Measurements from ENCODE around the gene SPARCL1. TPM values are rescaled to one million over a fixed set of nuclear protein-coding genes. Genes with fewer than 3 reads are reported as not detected.

SPARCL1 gene
- total and polyA plus RNA-seq, 11 donors, result 163 to 829 (median 250) TPM

DNA sequence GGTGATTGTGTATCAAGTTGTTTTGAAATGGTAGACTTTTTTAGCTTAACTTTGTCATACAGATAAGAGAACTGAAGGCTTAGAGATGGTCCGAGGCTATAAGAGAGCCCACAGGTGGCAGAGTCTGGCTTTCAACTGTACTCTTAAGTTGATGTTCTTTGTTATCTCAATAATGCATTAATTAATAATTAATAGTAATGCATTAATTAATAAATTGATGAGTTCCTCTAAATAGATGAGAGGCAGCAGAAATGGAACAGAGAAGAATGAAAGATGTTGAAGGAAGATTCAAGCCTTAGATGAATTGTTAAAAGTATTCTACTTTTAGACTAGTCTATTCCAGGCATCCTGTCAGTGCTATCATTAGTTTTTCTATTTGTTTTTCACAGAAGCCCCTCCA, 84.4 kb downstream of the SPARCL1 start:
- no peak overlapping the region for H3K27ac ChIP-seq
- no peak overlapping the region for H3K4me3 ChIP-seq
- DNase-seq, result no peak
- no peak for TF ChIP-seq POLR2A (IDR thresholded peaks at IDR 0.05)
- TF ChIP-seq, protein P1, sequence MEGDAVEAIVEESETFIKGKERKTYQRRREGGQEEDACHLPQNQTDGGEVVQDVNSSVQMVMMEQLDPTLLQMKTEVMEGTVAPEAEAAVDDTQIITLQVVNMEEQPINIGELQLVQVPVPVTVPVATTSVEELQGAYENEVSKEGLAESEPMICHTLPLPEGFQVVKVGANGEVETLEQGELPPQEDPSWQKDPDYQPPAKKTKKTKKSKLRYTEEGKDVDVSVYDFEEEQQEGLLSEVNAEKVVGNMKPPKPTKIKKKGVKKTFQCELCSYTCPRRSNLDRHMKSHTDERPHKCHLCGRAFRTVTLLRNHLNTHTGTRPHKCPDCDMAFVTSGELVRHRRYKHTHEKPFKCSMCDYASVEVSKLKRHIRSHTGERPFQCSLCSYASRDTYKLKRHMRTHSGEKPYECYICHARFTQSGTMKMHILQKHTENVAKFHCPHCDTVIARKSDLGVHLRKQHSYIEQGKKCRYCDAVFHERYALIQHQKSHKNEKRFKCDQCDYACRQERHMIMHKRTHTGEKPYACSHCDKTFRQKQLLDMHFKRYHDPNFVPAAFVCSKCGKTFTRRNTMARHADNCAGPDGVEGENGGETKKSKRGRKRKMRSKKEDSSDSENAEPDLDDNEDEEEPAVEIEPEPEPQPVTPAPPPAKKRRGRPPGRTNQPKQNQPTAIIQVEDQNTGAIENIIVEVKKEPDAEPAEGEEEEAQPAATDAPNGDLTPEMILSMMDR (IDR thresholded peaks at IDR 0.05), result no peak
- H3K36me3 ChIP-seq, result peaks cover 2 to 91% (median 69%) of the 10 kb centered on the region in 9 donors
- H3K27me3 ChIP-seq, result no peaks in the 10 kb centered on the region
- intact Hi-C loops (cut with DNase I), result no loop called here
- WGBS, 4 donors, result 93 to 97% (median 94%) methylated on average over 1 of the region's 1 CpG
- H3K4me1 ChIP-seq, result no peaks in the 10 kb centered on the region
- no peaks in the 10 kb centered on the region for H3K9me3 ChIP-seq
- ATAC-seq, result no peak

- intact Hi-C loops (cut with DNase I), result no loop called here
- WGBS, 4 donors, result 91 to 96% (median 93%) methylated on average over 3 of the region's 3 CpGs
- H3K4me1 ChIP-seq, result no peaks in the 10 kb centered on the region
- no peaks in the 10 kb centered on the region for H3K27me3 ChIP-seq
- no peak for ATAC-seq
- H3K36me3 ChIP-seq, result peaks cover 2 to 94% (median 79%) of the 10 kb centered on the region in 9 donors
- no peak overlapping the region for H3K27ac ChIP-seq
- DNase-seq, result no peak
- H3K9me3 ChIP-seq, result no peaks in the 10 kb centered on the region
- H3K4me3 ChIP-seq, result no peak overlapping the region
- no peak for TF ChIP-seq POLR2A (IDR thresholded peaks at IDR 0.05)
- TF ChIP-seq, protein P1 (IDR thresholded peaks at IDR 0.05), result no peak
These were observed 86.3 kb downstream of the SPARCL1 start for GRCh38 chr4:87442889-87443288.

DNA sequence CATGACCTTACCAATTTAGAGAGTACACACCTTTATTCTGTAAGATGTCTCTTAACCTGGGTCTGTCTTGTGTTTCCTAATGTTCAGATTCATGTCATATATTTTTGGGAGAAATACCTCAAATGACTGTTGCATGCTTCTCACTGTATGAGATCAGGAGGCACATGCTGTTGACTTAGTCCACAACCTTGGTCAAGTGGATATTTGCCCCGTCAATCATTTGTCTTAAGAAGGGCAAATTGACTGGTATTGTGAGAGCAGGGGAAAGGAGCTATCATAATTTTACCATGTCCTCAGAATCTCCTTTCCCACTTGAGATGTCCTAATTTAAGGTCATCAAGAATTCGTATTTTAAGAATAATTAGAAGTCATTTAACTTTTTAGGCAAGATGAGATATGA, 95.8 kb downstream of the SPARCL1 start:
- ATAC-seq (no peak), DNase-seq (no peak)
- Histone ChIP-seq H3K4me3 (no peak overlapping the region), H3K27ac (no peak overlapping the region), H3K4me1 (peaks cover 0 to 12% (median 0%) of the 10 kb centered on the region in 12 donors), H3K27me3 (no peaks in the 10 kb centered on the region), H3K9me3 (no peaks in the 10 kb centered on the region), H3K36me3 (peaks cover 0 to 32% (median 28%) of the 10 kb centered on the region in 9 donors)
- TF ChIP-seq, protein P1 (IDR thresholded peaks at IDR 0.05), result no peak
- TF ChIP-seq POLR2A (IDR thresholded peaks at IDR 0.05), result no peak
- WGBS, 4 donors, result 82 to 95% (median 89%) methylated on average over 2 of the region's 2 CpGs
- intact Hi-C loops (cut with DNase I), result no loop called here

DNA sequence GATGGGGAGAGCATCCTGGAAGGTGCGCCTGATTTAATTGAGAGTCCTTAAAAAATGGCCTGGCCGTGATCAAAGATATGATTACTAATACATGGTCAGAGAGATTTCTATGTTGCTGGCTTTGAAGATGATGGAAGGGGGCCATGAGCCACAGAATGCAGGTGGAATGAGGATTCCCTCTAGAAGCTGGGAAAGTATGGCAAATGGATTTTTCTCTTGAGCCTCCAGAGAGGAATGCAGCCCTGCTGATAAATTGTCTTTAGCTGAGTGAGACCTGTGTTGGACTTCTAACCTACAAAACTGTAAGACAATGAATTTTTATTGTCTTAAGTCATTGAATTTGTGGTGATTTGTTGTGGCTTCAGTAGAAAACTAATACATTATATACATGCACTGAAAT, 99.1 kb downstream of the SPARCL1 start:
- no peak for DNase-seq

More for the DNA sequence above, 99.1 kb downstream of the SPARCL1 start:
- Histone ChIP-seq H3K27me3 (no peaks in the 10 kb centered on the region), H3K4me1 (peaks cover 0 to 15% (median 2%) of the 10 kb centered on the region in 12 donors), H3K9me3 (no peaks in the 10 kb centered on the region), H3K4me3 (no peak overlapping the region), H3K36me3 (peaks cover 0 to 3% (median 0%) of the 10 kb centered on the region in 9 donors), H3K27ac (no peak overlapping the region)
- ATAC-seq, result no peak
- 88 to 93% (median 92%) methylated on average over 2 of the region's 2 CpGs for WGBS, 4 donors
- no peak for TF ChIP-seq POLR2A (IDR thresholded peaks at IDR 0.05)
- TF ChIP-seq, protein P1 (IDR thresholded peaks at IDR 0.05), result no peak
- intact Hi-C loops (cut with DNase I), result no loop called here
